ENCODE measurements around the gene RNF223. TPM values are rescaled to one million over a fixed set of nuclear protein-coding genes. Genes with fewer than 3 reads are reported as not detected.
A peak's percentile ranks its signal among the peaks of the same experiment; 100 is the strongest.

RNF223 gene
- total and polyA plus RNA-seq, 8 donors = 1.4 to 8.1 (median 3.4) TPM; not detected in 3

DNA sequence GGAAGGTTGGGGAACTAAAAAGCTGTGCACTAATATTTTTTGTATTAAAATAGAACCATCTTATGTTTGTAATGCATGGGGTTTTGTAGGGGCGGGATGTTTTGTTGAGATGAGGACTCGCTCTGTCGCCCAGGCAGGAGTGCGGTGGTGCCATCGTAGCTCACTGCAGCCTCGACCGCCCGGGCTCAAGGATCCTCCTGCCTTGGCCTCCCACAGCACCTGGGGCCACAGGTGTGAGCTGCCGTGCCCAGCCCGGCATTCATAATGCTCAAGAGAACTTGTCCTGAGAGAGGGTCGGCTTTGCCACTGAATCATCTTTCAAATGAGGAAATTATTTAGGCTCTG lies 44.7 kb upstream of the RNF223 start:
- intact Hi-C loops (cut with DNase I; ENCODE audit: low total_unique reads) = no loop called here
- no peaks in the 10 kb centered on the region for H3K9me3 ChIP-seq
- WGBS, 5 donors = 82 to 92% (median 87%) methylated on average over 11 of the region's 11 CpGs
- no peak for TF ChIP-seq CTCF (IDR thresholded peaks at IDR 0.05)
- no peak for TF ChIP-seq EP300 (IDR thresholded peaks at IDR 0.05)
- TF ChIP-seq POLR2AphosphoS5 (IDR thresholded peaks at IDR 0.05) = no peak
- TF ChIP-seq POLR2A (IDR thresholded peaks at IDR 0.05) = no peak
- H3K27me3 ChIP-seq = peaks cover 0 to 56% (median 0%) of the 10 kb centered on the region in 3 donors
- H3K36me3 ChIP-seq = no peaks in the 10 kb centered on the region
- H3K4me1 ChIP-seq = peaks cover 24 to 53% (median 46%) of the 10 kb centered on the region in 4 donors
- H3K27ac ChIP-seq = no peak overlapping the region
- no peak for DNase-seq
- H3K4me3 ChIP-seq = no peak overlapping the region

GRCh38 chr1:1118011-1118875 lies 44.1 kb upstream of the RNF223 start:
- H3K9me3 ChIP-seq = peaks cover 0 to 4% (median 1%) of the 10 kb centered on the region in 4 donors
- H3K4me1 ChIP-seq = peaks cover 22 to 47% (median 40%) of the 10 kb centered on the region in 4 donors
- intact Hi-C loops (cut with DNase I; ENCODE audit: low total_unique reads) = no loop called here
- peaks cover 0 to 3% (median 1%) of the 10 kb centered on the region in 4 donors for H3K36me3 ChIP-seq
- TF ChIP-seq CTCF (IDR thresholded peaks at IDR 0.05) = no peak
- no peak overlapping the region for H3K4me3 ChIP-seq
- WGBS, 5 donors = 77 to 89% (median 87%) methylated on average over 26 to 33 of the region's 33 CpGs
- peaks cover 0 to 56% (median 0%) of the 10 kb centered on the region in 3 donors for H3K27me3 ChIP-seq
- H3K27ac ChIP-seq = no peak overlapping the region
- DNase-seq = peak in 1 of 2 donors; percentile 9

DNA sequence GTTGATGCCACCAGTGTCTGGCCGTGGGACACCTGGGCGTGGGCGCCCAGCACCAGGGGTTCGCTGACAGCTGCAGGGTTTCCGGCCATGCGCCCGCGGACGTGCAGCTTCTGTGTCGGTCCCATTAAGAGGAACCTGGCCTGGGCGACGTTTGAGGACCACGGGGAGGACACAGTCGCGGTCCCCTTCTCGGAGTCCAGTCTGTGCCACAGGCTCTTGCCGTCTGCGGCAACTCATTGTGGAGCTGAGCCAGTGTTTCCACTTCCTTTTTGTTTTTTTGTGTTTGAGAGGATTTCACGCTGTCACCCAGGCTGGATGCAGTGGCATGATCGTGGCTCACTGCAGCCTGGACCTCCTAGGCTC lies 43.3 kb upstream of the RNF223 start:
- H3K36me3 ChIP-seq = peaks cover 0 to 11% (median 5%) of the 10 kb centered on the region in 4 donors
- TF ChIP-seq POLR2A (IDR thresholded peaks at IDR 0.05) = no peak
- TF ChIP-seq EP300 (IDR thresholded peaks at IDR 0.05) = no peak
- no peak for TF ChIP-seq CTCF (IDR thresholded peaks at IDR 0.05)
- TF ChIP-seq POLR2AphosphoS5 (IDR thresholded peaks at IDR 0.05) = no peak
- 72 to 85% (median 78%) methylated on average over 19 to 20 of the region's 20 CpGs for WGBS, 5 donors

DNA sequence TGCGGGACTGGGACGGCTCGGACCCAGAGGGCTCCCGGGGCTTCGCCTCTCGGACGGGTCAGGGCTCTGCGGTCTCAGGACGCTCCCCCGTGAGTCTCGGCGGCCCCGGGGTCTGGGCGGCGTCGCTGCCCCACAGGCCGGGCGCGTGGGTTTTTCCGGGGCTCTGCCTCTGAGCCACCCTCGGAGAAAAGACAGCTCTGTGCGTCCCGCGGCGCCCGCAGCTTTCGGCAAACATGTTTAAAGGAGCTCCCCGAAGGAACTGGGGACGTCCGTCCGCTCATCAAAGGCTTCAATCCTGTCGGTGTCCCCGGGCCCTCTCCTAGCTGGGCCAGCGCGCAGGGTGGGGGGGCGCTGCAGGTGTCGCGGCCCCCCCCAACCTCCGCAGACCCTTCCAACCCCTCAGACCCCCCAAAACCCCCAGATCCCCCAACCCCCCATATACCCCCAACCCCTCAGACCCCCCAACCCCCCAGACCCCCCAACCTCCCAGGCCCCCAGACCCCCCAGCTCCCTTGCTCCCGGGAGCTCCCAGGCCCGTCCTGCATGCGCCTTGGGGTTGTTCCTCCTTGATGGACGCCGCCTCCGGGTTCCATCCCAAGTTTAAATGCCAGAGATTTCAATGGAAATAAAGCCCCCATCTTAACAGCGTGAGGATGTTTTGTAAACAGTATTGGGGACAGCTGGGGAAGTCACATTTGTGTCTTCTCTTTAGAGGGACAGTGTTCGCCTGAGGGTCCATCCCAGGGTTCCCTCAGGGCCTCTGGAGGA lies 42.8 kb upstream of the RNF223 start:
- intact Hi-C loops (cut with DNase I; ENCODE audit: low total_unique reads) = no loop called here
- peaks cover 0 to 49% (median 0%) of the 10 kb centered on the region in 3 donors for H3K27me3 ChIP-seq
- H3K4me1 ChIP-seq = peaks cover 15 to 33% (median 27%) of the 10 kb centered on the region in 4 donors
- peak overlapping the region; percentile 71 to 95 (median 94) for H3K4me3 ChIP-seq
- peaks cover 0 to 8% (median 2%) of the 10 kb centered on the region in 4 donors for H3K9me3 ChIP-seq
- DNase-seq = peak in 1 of 2 donors; percentile 41
- H3K27ac ChIP-seq = peak overlapping the region in 2 of 5 donors; percentile 90 to 92
- no peak for TF ChIP-seq CTCF (IDR thresholded peaks at IDR 0.05)
- no peak for TF ChIP-seq POLR2A (IDR thresholded peaks at IDR 0.05)
- TF ChIP-seq POLR2AphosphoS5 (IDR thresholded peaks at IDR 0.05) = no peak
- no peak for TF ChIP-seq EP300 (IDR thresholded peaks at IDR 0.05)
- 0 to 20% (median 10%) methylated on average over 3 to 47 of the region's 47 CpGs for WGBS, 5 donors
- peaks cover 0 to 16% (median 8%) of the 10 kb centered on the region in 4 donors for H3K36me3 ChIP-seq

More for the DNA sequence above, 43.3 kb upstream of the RNF223 start:
- H3K27ac ChIP-seq = no peak overlapping the region
- peaks cover 0 to 8% (median 2%) of the 10 kb centered on the region in 4 donors for H3K9me3 ChIP-seq
- intact Hi-C loops (cut with DNase I; ENCODE audit: low total_unique reads) = no loop called here
- DNase-seq = no peak
- H3K27me3 ChIP-seq = peaks cover 0 to 52% (median 0%) of the 10 kb centered on the region in 3 donors
- H3K4me3 ChIP-seq = no peak overlapping the region
- H3K4me1 ChIP-seq = peaks cover 20 to 39% (median 33%) of the 10 kb centered on the region in 4 donors

Measured in stomach (tissue), 9 donors.